ENCODE measurements around the gene MLC1. TPM values are rescaled to one million over a fixed set of nuclear protein-coding genes. Genes with fewer than 3 reads are reported as not detected.

Gene MLC1
- total and polyA plus RNA-seq, 2 of the 4 experiments (the other 2 are of a cell fraction), result 0.10 TPM; not detected in 1

DNA sequence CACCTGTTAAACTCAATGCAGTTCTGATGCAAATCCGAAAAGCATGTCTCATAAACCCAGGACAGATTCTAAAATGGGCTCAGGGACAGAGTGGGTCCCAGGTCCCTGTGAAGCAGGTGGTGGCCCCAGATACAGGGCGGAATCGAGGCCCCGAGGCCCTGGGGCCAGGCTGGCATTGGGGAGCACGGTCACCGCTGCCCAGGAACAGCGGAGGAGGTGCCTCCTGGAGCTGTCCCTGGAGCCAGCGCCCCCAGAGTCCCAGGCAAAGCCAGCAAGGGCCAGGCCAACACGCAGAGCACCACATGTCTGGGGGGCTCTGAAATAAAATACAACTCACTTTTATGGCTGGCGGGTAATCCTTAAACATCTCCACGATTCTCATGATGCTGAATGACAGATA, 17.1 kb downstream of the MLC1 start:
- TF ChIP-seq BHLHE40 (IDR thresholded peaks at IDR 0.05; ENCODE audit: low read depth, low read length), result no peak
- Histone ChIP-seq H3K4me3 (ENCODE audit: insufficient read depth, low read depth, low read length) (no peak overlapping the region), H4K20me1 (ENCODE audit: insufficient read depth, low read length) (no peaks in the 10 kb centered on the region), H3K27me3 (ENCODE audit: control insufficient read depth, insufficient read depth, low read length) (peaks cover 9% of the 10 kb centered on the region), H3K4ac (ENCODE audit: low read depth, low read length) (no peak overlapping the region), H2BK20ac (ENCODE audit: low read depth, low read length) (no peak overlapping the region), H3K9ac (ENCODE audit: low read depth, low read length) (no peak overlapping the region), H3K4me1 (ENCODE audit: control insufficient read depth, insufficient read depth, low read length) (no peaks in the 10 kb centered on the region), H3K14ac (replicated peaks; ENCODE audit: low read depth, low read length) (no peak overlapping the region), H3K23ac (ENCODE audit: low read depth, low read length) (no peak overlapping the region), H3K9me1 (ENCODE audit: insufficient read depth, low read length) (no peaks in the 10 kb centered on the region), H3K79me1 (ENCODE audit: low read depth in 1 of 2, low read length in 2 of 2) (no peaks in the 10 kb centered on the region), H3K18ac (ENCODE audit: low read depth, low read length) (no peak overlapping the region), H3K27ac (ENCODE audit: insufficient read depth, low read length) (no peak overlapping the region), H2AK9ac (replicated peaks; ENCODE audit: low read depth, low read length, poor library complexity) (no peak overlapping the region), H3K56ac (ENCODE audit: extremely low read depth, insufficient read depth, low read length) (no peak overlapping the region), H2BK15ac (ENCODE audit: low read depth, low read length) (no peak overlapping the region), H4K91ac (ENCODE audit: insufficient read depth, low read depth, low read length) (no peak overlapping the region), H2BK120ac (ENCODE audit: low read depth, low read length) (no peak overlapping the region), H3K4me2 (ENCODE audit: low read depth, low read length) (no peak overlapping the region), H4K5ac (ENCODE audit: low read depth, low read length) (no peak overlapping the region), H3K9me3 (ENCODE audit: control insufficient read depth, insufficient read depth, low read length) (no peaks in the 10 kb centered on the region), H2AK5ac (ENCODE audit: low read depth, low read length) (no peak overlapping the region), H3K36me3 (ENCODE audit: control insufficient read depth, insufficient read depth, low read length) (no peaks in the 10 kb centered on the region), H2BK5ac (ENCODE audit: low read depth, low read length, poor library complexity, severe bottlenecking) (no peak overlapping the region), H2AFZ (replicated peaks; ENCODE audit: low read length, poor library complexity) (no peak overlapping the region), H4K8ac (ENCODE audit: low read depth in 2 of 2, low read length in 2 of 2) (no peak overlapping the region)
- dilution Hi-C loops (cut with HindIII; ENCODE audit: low sequenced_read_pairs, unreplicated experiment), result no loop called here
- POLR2A ChIA-PET (ENCODE audit: unreplicated experiment), result no interaction called here
- CTCF ChIA-PET, result interaction anchor here (0.6 to 0.7 kb wide), 2 partner anchors 13 to 37 kb away, joined by 3 read pairs; no protein-coding TSS in a partner anchor
- in situ Hi-C loops (cut with MboI; ENCODE audit: low sequenced_read_pairs), result no loop called here
- 88% methylated on average over 8 of the region's 11 CpGs; no CpG with 5 or more reads in 1 of the 2 experiments for WGBS, 2 experiments (ENCODE audit: extremely low coverage in 2 of 2, insufficient read length in 1 of 2)
- no peak for ATAC-seq (ENCODE audit: low read depth)
- intact Hi-C loops (cut with micrococcal nuclease), result no loop called here
- no peak for DNase-seq
- BruUV-seq (replicated peaks), result no TSS peak
